GM19240 (cell line): ENCODE measurements around the gene ANKS1B.

Source experiments
- DNase-seq: peaks from one replicate; pipeline ENCODE4 v3.0.0; 2011; ENCODE audit warnings: low spot score; ENCODE audit not compliant: insufficient read length

The ANKS1B gene

DNA sequence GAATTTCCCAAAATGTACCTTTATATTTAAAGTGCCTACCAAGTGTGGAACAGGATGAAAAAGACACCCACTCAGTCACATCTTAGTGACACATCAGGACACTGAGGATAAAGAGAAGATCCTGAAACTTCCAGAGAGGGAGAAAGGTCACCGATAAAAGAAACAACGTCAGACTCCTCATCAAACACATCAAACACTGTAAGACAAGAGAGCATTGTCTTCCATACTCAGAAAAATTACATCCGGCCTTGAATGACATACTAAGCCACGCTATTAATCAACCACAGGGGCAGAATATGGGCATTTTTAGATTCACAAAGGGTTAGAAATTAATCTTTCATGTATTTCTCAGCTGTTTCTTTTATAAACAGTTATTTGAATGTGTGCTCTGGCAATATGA is 849.4 kb downstream of the ANKS1B start:
- DNase-seq: no peak

DNA sequence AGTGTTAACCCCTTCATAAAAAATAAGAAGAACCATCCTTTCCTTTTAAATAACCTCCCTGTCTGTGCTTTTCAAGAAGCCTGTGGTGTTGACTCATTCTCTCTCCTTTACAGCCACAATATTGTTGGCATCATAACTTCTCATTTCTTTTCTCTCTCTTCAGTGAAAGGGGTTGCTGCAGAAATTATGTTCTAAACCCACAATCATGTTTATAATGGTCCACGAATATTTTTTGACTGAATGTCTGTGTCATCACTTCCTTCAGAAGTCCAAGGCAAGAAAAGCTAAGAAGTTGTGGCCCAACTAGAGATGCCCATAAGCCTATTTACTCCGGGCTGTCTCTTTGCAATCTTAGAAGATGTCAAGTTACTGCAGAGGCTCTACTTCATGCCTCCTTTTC is 851.3 kb downstream of the ANKS1B start:
- DNase-seq: no peak

DNA sequence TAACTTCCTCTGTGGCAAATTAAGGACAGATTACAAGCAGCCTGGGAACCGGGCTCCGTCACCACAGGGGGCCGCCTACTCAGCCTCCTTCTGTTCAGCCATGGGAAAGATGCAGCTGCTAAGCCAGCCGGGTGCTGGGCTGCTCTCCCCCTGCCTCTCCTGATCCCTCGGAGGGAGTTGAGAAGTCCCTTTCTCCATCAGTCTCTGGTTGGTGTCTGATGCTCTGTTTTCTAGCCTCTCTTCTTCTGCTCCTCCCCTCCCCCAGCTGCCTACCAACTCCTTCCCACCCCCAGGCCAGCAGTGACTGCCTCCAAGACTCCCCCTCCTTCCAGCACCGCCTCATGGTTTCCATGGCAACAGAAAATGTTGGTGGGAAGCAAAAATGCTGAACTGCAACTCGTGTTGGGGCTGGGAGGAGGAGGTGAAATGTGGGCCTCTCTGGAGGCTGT is 853.0 kb downstream of the ANKS1B start:
- DNase-seq: no peak

DNA sequence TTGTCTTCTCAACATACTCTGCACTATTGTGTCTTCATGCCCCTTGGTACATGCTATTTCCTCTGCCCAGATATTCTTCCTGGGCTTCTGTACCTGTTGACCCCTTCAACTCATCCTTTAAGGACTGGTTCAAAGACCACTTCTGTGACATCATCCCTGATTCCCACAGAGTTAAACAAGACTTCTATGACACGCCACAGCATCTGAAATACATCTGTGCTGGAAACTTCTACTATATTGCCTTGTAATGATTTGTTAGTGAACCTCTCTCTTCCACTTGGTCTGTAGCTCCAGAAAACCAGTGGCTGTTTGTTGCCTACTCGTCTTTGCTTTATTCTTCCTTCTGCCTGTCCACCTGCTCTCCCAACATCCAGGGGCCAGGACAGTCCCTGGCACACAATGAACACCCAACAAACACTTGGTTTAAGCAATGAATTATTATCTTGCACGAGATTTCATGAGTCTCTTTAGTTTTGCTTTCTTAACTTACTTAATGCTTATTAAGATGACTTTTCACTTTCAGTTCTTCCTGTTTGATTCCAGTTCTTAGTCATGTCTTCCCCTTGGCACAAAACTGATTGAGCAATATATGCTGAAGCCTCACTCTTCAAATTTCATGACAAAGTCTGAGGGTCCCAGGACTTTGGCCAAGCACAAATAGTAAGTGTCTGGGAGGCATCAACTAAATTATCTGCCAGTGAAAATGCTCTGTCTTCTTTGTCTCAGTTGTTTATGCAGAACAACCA is 853.8 kb downstream of the ANKS1B start:
- DNase-seq: no peak

GRCh38 chr12:99128246-99128802 is 856.4 kb downstream of the ANKS1B start:
- no peak for DNase-seq

GRCh38 chr12:99122959-99123358 is 861.8 kb downstream of the ANKS1B start:
- DNase-seq: no peak

DNA sequence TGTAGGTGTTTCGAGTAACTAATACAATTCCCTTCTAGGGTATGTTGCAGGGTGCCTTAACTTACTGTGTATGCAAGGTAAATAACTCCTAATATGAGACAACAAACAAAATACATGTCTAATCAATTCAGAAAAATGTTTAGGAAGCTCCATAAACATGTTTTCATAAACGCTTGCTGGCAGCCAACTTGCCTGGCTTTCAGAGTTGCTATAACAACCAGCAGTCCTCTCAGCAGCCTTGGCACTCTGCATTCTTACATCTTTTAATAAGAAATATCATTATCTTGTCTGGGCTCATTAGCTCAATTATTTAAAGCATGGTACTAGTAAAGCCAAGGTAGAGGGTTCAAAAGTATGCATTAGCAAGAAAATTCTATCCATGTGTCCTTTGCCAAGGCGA is 862.2 kb downstream of the ANKS1B start:
- DNase-seq: no peak

- DNase-seq: no peak
Measured at GRCh38 chr12:99121546-99121945, 863.2 kb downstream of the ANKS1B start.

- DNase-seq: no peak
Measured at GRCh38 chr12:99119943-99120342, 864.8 kb downstream of the ANKS1B start.

DNA sequence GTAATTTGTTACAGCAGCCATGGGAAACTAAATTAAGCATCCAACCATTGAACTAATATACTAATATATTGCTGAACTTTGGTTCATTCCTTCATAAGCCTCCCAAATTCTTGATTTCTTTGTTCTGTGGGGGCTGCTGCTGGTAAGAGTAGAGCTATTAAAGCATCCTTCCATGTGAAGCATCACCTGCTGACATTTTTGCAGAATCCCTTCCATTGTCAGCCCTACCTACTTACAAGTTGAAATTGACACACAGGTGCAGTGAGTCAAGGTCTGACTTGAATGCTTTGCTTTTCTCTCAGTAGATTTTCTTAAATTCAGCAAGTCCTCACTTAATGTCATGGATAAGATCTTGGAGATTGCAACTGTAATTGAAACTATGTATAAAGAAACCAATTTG is 865.3 kb downstream of the ANKS1B start:
- no peak for DNase-seq

GRCh38 chr12:99111600-99111999 is 873.1 kb downstream of the ANKS1B start:
- no peak for DNase-seq

GRCh38 chr12:99110868-99111267 is 873.9 kb downstream of the ANKS1B start:
- DNase-seq: no peak

- no peak for DNase-seq
Measured at GRCh38 chr12:99110212-99110611, 874.5 kb downstream of the ANKS1B start.

DNA sequence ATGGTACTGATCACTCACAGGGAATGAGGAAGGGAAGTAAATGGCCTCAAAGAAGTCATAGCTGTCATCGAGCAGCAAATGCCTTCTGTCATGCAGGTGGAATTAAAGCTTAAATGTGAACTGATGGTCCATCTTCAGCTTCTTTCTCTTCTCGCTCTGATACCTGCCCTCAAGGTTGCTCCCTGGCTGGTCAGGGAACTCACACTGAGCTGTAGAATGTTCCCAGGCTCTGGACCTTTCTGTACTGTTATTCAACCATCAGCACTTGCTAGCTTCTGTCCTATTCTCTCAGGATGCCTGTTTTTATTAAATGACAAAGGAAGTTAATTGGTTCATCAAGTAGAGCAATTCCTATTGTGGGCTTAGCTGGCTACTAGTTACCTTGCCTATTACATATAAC is 875.8 kb downstream of the ANKS1B start:
- no peak for DNase-seq

- DNase-seq: no peak
Measured at GRCh38 chr12:99099786-99100185, 885.0 kb downstream of the ANKS1B start.

- no peak for DNase-seq
Measured at GRCh38 chr12:99097171-99097570, 887.6 kb downstream of the ANKS1B start.

DNA sequence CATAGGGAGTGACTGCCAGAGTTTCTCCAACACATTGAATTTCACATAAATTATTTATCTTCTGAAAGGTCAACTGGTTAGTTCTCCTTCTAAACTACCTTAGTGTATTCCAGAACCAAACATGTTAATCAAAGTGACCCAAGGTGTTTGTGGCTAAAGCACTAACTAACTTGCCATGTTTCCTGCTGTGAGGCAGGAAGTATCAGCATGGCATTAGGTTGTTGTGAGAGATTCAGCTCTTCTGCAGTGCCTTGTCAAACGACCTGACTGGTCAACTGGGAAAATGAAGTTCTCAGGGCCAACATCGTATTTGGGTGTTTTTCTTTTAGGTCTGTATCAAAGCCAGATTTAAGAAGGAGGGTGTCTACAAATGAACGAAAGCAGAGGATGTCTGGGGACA is 891.6 kb downstream of the ANKS1B start:
- no peak for DNase-seq

DNA sequence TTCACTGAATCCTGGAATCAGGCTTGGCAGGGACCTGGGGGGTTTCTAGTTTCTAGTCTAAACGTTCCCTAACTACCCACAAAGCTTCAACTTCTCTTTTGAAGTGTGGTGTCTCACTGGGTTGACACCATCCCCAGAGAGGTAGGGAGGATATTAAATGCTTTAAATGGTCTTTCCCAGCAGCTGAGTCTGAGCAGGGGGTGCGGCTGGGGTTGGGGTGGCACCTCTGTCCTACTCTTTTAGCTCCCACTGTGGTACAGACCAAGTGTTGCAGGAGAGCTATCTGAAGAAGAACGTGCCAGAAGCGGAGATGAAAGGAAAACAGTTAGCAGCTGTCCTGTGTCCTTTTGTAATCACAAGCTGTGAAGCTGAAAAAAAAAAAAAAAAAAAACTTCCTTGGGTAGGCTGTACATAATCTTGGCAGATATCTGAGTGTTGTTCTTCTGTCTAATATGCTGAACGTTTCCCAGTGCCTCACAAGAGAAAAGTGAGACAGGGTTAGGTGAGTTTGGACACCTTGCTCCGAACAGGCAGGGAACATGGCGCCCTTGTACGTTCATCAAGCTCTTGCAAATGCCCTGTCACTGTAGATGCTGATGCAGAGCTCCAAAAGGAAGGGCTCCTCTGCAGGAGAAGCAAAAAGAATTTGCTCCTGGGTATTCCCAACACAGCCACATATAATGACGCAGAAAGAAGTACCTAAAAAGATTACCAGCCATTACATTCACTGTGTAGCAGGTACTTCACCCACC is 892.5 kb downstream of the ANKS1B start:
- no peak for DNase-seq

GRCh38 chr12:99087278-99087677 is 897.5 kb downstream of the ANKS1B start:
- DNase-seq: no peak

DNA sequence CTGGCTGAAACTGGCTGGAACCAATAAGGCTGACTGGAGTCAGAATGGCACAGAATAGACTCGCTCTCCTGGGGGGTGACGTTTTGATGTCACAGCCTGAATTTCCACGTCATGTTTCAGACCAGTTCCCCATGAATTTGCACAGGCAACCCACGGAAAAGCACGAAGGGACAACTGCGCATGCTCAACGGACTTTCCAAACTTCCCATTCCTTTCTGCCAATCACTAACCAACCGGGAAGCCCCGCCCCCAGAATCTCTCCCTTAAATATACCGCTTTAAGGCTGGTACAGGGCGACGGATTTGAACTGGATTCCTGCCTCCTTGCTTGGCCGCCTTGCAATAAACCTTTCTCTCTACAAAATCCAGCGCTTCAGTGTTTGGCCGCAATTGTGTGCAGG is 904.9 kb downstream of the ANKS1B start:
- no peak for DNase-seq

DNA sequence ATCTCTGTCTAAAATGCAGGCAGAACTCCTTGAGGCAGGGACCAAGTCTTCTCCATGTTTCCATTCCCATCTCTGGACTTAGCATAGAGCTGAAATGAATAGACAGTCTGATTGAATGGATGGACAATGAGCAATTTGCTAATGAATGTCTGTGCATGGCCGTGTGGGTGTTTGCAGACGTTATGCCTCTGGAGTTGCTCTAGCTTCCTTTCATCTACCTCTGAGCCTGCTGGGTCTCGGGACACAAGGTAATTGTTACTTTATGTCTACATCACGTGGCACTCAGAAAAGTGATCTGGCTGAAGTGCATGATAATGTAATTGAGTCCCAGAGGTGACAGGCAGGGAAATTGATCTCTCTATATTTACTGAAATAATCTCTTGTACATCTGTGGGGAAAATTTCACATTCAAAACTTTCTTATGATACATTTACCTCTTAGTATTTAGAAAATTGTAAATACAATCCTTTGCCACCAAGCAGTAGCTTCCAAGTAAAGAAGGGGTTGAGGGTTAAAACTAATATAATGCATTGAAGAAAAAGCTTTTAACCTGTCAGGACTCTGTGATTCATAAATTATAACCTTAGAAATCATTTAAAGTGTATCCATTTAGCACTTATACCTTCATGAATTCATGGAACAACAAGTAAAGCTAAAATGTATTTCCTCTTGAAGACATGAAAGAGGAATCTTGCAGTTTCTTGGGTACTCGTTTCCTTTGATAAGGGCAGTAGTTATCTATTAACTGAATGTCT is 915.6 kb downstream of the ANKS1B start:
- DNase-seq: no peak
